ENCODE results near the gene NCOA3.
"Not testable (repeated sequence)": the region's sequence is repeated elsewhere in the genome, so short reads cannot be mapped to it uniquely, and the experiment has no call there.

The NCOA3 gene

GRCh38 chr20:47540443-47541354 is 39.0 kb downstream of the NCOA3 start:
- no peak for DNase-seq (ENCODE audit: low spot score)

- no peak for DNase-seq (ENCODE audit: low spot score)
Measured at GRCh38 chr20:47541355-47541922, 39.8 kb downstream of the NCOA3 start.

GRCh38 chr20:47543006-47543431 is 41.3 kb downstream of the NCOA3 start:
- no peak for DNase-seq (ENCODE audit: low spot score)

- DNase-seq (ENCODE audit: low spot score), result no peak
Measured at GRCh38 chr20:47544240-47544639, 42.6 kb downstream of the NCOA3 start.

GRCh38 chr20:47544852-47545251 is 43.2 kb downstream of the NCOA3 start:
- no peak for DNase-seq (ENCODE audit: low spot score)

- no peak for DNase-seq (ENCODE audit: low spot score)
Measured at GRCh38 chr20:47545499-47545898, 43.8 kb downstream of the NCOA3 start.

- DNase-seq (ENCODE audit: low spot score), result no peak
Measured at GRCh38 chr20:47546184-47547033, 44.7 kb downstream of the NCOA3 start.

GRCh38 chr20:47547034-47547387 is 45.3 kb downstream of the NCOA3 start:
- no peak for DNase-seq (ENCODE audit: low spot score)

- DNase-seq (ENCODE audit: low spot score), result no peak
Measured at GRCh38 chr20:47549671-47550070, 48.0 kb downstream of the NCOA3 start.

- DNase-seq (ENCODE audit: low spot score), result no peak
Measured at GRCh38 chr20:47551222-47551621, 49.5 kb downstream of the NCOA3 start.

- DNase-seq (ENCODE audit: low spot score), result no peak
Measured at GRCh38 chr20:47551841-47552240, 50.2 kb downstream of the NCOA3 start.

- DNase-seq (ENCODE audit: low spot score), result no peak
Measured at GRCh38 chr20:47552996-47553395, 51.3 kb downstream of the NCOA3 start.

- DNase-seq (ENCODE audit: low spot score), result not testable (repeated sequence)
Measured at GRCh38 chr20:47553594-47554235, 52.0 kb downstream of the NCOA3 start.

- not testable (repeated sequence) for DNase-seq (ENCODE audit: low spot score)
Measured at GRCh38 chr20:47554283-47554682, 52.6 kb downstream of the NCOA3 start.

GRCh38 chr20:47557218-47557617 is 55.5 kb downstream of the NCOA3 start:
- DNase-seq (ENCODE audit: low spot score), result no peak

- no peak for DNase-seq (ENCODE audit: low spot score)
Measured at GRCh38 chr20:47557791-47558190, 56.1 kb downstream of the NCOA3 start.

- no peak for DNase-seq (ENCODE audit: low spot score)
Measured at GRCh38 chr20:47558295-47559066, 56.8 kb downstream of the NCOA3 start.

- no peak for DNase-seq (ENCODE audit: low spot score)
Measured at GRCh38 chr20:47559141-47559540, 57.5 kb downstream of the NCOA3 start.

- no peak for DNase-seq (ENCODE audit: low spot score)
Measured at GRCh38 chr20:47561180-47561579, 59.5 kb downstream of the NCOA3 start.

GRCh38 chr20:47561603-47562583 is 60.2 kb downstream of the NCOA3 start:
- DNase-seq (ENCODE audit: low spot score), result peak; percentile 30

Measured in germinal center (tissue), 1 donor.